Suppressor macrophage (primary cell): ENCODE results near the gene SEPSECS.

Experiments used
- DNase-seq, 4 experiments: peaks; one replicate each; pipeline ENCODE4 v3.0.0-alpha.2; 2020 to 2022

Gene SEPSECS

GRCh38 chr4:25155947-25156346, 4.3 kb downstream of the SEPSECS start:
- DNase-seq: no peak

GRCh38 chr4:25154594-25155265, 5.5 kb downstream of the SEPSECS start:
- no peak for DNase-seq

GRCh38 chr4:25146076-25146475, 14.2 kb downstream of the SEPSECS start:
- DNase-seq: peak in 1 of 4 experiments; percentile 6

DNA sequence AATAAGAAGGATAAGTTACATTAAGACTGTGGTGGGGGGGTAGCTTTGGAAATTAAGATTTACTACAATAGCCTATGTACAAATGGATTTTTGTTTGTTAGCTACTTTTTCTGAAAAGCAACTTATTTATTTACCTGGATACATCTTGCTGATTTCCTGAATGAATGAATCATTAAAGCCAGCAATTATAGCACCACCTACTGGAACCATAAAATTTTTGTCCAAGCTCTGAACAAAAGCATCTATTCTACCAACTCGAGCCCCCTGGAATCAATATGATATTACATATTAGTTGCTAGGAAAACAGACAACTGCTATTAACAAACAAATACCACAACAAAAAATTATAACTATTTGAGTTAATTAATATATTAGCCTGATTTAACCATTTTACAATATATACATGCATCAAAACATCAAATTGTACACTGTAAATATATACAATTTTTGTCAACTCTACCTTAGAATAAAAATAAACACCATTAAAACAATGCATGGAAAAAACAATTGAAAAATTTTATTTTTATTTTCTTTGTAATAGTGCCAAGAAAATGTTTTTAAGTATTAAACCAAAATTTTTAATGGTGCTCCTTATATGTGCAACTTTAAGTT, 15.3 kb downstream of the SEPSECS start:
- DNase-seq: peak in 3 of 4 experiments; percentile 12 to 47 (median 24)

DNA sequence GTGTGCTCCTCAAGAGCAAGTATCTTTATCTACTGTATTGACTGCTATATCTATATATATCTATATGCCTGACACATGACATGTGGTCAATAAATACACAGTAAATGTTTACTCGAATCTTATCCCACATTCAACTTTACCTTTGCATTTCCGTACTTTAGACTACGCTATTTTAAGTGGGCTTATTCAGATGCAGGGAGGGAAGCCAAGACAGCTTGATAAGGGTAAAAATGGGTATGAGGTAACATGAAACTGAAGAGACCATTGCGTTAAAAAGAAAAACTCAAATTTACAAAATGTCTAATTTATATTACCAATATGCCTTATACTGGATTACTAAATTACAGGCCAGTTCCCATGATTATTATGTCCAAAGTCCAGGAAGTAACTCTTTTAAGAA, 17.8 kb downstream of the SEPSECS start:
- no peak for DNase-seq

GRCh38 chr4:25141592-25141991, 18.7 kb downstream of the SEPSECS start:
- DNase-seq: no peak

- no peak for DNase-seq
Measured at GRCh38 chr4:25133132-25133531, 27.1 kb downstream of the SEPSECS start.

- DNase-seq: no peak
Measured at GRCh38 chr4:25131926-25132325, 28.3 kb downstream of the SEPSECS start.

- no peak for DNase-seq
Measured at GRCh38 chr4:25131381-25131780, 28.9 kb downstream of the SEPSECS start.

DNA sequence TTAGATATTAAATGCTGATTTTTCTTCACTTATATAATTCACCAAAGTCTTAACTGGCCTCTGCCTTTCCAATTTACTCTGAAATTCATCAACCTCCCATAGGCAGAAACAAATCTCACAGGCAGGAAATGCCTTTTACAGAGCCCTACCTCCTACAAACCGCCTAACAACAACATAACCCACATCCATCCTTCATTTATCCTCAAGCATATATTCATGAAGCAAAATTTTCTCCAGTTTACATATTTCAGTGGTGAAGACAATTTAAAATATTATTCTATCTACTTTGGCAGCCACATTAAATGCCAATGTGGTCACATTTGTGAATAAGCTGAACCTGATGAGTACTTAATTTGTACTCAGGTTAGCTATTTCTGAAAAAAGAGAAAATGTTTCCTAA, 30.3 kb downstream of the SEPSECS start:
- DNase-seq: no peak

GRCh38 chr4:25128671-25129070, 31.6 kb downstream of the SEPSECS start:
- DNase-seq: no peak

GRCh38 chr4:25123236-25123635, 37.0 kb downstream of the SEPSECS start:
- no peak for DNase-seq

DNA sequence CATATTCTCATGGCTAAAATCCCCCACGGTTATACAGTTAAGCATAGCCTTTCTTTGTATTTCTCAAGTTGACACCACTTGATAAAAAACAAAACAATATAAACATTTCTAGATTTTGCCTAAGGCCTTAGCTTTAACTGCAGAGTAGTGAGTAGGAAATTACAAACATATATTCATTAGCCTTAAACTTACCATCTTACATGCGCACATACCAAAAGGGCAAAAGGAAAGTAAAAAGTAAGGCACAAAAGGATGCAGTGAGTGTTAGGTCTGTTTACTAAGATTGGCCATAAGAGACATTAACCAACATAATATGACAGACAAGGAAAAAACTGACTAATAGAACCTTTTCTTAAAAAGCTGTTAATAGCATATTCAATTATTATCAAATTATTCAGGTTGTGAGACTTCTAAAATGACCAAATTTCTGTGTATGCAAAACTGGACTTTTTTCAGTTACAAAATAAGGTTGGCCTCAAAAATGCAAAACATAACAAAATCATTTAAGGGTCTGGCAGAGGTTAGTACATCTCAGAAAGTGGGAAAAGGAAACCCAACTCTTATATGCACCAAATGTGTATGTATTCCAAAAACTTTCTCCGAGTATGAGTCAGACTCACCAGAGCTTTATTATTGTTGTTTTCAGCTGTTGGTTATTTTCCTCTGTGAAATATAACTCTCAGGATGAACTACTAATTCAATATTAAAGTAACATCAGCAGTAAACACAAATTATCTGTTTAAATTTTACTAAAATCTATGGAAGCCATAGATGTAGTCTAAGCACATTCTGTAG, 39.9 kb downstream of the SEPSECS start:
- DNase-seq: no peak

DNA sequence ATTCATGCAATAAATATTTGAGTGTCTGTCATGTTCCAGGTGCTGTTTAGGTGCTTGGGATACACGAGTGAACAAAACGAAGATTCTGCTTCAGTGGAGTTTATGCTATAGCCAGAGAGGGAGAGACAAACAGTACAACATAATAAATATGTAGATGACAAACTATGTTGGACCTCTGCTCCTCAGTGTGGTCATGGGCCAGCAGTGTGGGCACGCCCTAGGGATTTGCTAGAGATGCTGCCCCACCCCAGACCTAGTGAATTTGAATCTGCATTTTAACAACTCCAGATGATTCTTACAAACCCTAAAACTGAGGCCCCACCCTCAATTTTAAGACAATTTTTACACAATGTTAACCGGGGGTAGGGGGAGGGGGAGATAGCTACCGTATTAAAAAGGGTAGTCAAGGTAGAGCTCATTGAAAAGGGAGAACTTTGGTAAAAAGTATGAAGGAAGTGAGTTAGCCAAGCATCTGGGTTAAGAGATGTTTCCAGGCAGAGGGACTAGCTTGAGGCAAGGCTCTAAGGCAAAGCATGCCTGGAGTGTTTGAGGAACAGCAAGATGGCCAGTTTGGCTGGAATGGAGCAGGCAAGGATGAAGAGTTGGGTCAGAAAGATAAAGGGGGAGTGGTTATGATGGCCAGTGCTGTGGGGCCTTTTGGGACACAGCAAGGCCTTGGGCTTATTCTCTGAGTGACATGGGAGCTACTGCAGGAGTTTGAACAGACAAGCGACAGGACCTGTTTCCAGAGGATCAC, 42.4 kb downstream of the SEPSECS start:
- no peak for DNase-seq

DNA sequence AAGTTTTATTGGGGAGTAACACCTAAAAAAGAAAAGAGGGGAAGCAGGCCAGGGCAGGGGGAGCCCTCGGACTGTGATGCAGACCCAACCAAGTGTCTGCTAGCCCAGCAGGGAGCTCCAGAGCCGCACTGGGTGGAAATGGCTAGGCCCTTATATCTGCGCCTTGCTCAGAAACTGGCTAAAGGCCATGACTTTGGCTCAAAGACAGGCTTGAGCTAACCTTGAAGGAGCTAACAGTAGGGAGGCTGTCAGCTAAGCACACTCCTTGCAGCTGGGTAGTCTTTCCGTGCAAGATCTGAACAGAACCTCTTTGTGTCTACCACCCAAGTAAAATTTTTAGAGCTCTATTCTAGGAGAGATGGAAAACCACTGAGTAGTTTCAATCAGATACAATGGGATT, 43.0 kb downstream of the SEPSECS start:
- DNase-seq: no peak

DNA sequence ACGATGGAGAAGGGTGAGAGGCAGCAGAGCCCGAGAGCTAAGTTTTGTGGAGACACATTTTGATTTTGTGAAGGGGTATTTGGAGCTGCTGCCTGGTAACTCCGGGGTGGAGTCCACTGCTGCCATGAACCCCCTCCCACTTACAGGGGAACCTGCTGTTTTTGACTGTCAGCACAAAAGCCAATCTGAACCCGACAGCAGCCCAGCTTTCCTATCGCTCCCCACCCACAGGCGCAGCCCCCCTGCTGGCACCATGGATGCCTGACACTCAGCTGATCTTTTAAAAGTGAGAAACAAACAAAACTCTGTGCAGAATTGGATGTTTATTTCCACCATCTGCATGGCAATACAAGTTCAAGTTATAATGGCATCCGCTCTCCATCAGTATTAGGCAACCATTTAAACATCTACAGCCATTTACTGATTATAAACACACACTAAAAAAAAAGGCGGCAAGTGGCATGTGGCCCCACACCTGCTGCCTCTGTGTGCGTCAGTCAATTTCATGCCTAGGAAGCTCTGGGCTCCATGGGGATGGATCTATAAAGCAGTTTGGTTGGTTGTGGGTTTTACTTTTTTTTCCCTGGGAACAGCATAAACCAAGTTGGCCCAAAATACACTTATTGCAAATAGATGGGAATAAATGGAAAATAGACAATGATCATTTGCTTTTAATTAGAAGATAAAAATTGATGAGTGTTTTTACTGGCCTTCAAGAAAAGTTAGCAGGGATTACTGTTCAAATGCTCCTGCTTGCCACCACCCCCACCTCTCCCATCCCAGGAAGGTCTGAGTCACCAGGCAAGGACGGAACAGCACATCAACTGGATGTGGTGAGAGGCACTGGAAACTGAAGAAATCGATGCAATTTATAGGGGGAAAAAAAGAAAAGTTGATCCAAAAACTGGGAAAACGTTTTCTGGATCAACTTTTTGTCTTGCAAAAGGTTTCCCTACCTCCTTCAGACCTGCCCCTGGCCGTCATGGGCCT, 46.0 kb downstream of the SEPSECS start:
- DNase-seq: no peak

- no peak for DNase-seq
Measured at GRCh38 chr4:25112995-25113380, 47.3 kb downstream of the SEPSECS start.

GRCh38 chr4:25112366-25112994, 47.8 kb downstream of the SEPSECS start:
- DNase-seq: no peak

- DNase-seq: no peak
Measured at GRCh38 chr4:25111648-25112196, 48.5 kb downstream of the SEPSECS start.

- DNase-seq: no peak
Measured at GRCh38 chr4:25110527-25111329, 49.5 kb downstream of the SEPSECS start.
